GM06990 (cell line): ENCODE measurements around the gene NTRK3.
"Not testable (repeated sequence)": the region's sequence is repeated elsewhere in the genome, so short reads cannot be mapped to it uniquely, and the experiment has no call there.

Experiments
- DNase-seq: peaks from one replicate; pipeline ENCODE4 v3.0.0-alpha.2; 2011; ENCODE audit not compliant: insufficient read length; ENCODE audit errors: extremely low read depth
- H3K27me3 ChIP-seq: replicated peaks from 2 replicates; pipeline ENCODE4 v1.6.0; 2011; ENCODE audit warnings: low read length; ENCODE audit not compliant: control insufficient read depth, insufficient read depth
- H3K36me3 ChIP-seq: 2 replicates; pipeline ENCODE4 v1.5.1; 2011; ENCODE audit warnings: low read length; ENCODE audit not compliant: control insufficient read depth, insufficient read depth
- H3K4me3 ChIP-seq: replicated peaks from 2 replicates; pipeline ENCODE4 v1.5.1; 2011; ENCODE audit warnings: low read depth, mild to moderate bottlenecking, control low read depth, low read length
- TF ChIP-seq, protein P1 (sequence below): IDR thresholded peaks from 2 replicates; pipeline ENCODE4 v1.5.1; 2011; ENCODE audit warnings: low read length, control low read depth, mild to moderate bottlenecking, inconsistent platforms; ENCODE audit not compliant: insufficient read depth, poor library complexity, severe bottlenecking

NTRK3 gene

DNA sequence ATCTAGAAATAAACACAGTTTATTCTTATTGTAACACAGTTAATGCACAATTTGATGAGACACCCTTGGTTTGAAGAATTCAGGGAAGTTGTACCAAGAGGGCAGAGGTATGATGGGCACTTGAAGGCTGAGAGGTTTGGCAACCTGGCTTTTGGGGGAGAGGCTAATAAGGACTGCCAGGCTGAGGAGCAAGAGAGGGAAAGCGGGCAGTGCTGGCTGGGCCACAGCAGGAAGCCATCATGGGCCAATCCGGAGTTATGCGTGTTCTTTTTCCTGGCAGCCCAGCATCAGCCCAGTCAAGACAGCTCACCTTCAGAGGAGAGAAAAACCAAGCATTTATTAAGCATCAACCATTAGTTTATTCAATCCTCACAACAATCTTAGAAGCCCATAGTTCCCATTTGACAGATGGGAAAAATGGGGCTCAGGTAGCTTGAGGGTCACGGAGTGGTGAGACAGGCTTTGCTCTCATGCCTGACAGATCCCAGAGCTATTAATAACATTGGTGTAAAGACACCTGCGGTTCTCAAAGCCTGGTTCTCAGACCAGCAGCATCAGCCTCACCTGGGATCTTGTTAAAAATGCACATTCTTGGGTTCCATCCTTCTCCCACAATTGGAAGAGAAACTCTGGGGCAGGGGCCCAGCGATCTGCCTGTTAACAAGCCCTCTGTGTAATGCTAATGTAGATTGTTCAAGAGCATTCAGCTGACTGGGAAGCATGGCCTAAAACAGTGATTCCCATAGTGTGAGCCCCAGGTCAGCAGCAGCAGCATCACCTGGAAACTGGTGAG lies 183.7 kb downstream of the NTRK3 start:
- TF ChIP-seq, protein P1, sequence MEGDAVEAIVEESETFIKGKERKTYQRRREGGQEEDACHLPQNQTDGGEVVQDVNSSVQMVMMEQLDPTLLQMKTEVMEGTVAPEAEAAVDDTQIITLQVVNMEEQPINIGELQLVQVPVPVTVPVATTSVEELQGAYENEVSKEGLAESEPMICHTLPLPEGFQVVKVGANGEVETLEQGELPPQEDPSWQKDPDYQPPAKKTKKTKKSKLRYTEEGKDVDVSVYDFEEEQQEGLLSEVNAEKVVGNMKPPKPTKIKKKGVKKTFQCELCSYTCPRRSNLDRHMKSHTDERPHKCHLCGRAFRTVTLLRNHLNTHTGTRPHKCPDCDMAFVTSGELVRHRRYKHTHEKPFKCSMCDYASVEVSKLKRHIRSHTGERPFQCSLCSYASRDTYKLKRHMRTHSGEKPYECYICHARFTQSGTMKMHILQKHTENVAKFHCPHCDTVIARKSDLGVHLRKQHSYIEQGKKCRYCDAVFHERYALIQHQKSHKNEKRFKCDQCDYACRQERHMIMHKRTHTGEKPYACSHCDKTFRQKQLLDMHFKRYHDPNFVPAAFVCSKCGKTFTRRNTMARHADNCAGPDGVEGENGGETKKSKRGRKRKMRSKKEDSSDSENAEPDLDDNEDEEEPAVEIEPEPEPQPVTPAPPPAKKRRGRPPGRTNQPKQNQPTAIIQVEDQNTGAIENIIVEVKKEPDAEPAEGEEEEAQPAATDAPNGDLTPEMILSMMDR = no peak
- DNase-seq = no peak
- Histone ChIP-seq H3K36me3 (no peaks in the 10 kb centered on the region), H3K27me3 (no peaks in the 10 kb centered on the region), H3K4me3 (no peak overlapping the region)

- H3K27me3 ChIP-seq, H3K36me3 ChIP-seq, DNase-seq, H3K4me3 ChIP-seq: not testable (repeated sequence)
Measured at GRCh38 chr15:88072133-88072532, 184.4 kb downstream of the NTRK3 start.

GRCh38 chr15:88071141-88071540 lies 185.4 kb downstream of the NTRK3 start:
- TF ChIP-seq, protein P1 = no peak

GRCh38 chr15:88069561-88069960 lies 187.0 kb downstream of the NTRK3 start:
- TF ChIP-seq, protein P1 = no peak
- no peak overlapping the region for H3K4me3 ChIP-seq

More at GRCh38 chr15:88071141-88071540, 185.4 kb downstream of the NTRK3 start:
- no peak overlapping the region for H3K4me3 ChIP-seq
- DNase-seq = no peak
- H3K36me3 ChIP-seq = no peaks in the 10 kb centered on the region
- no peaks in the 10 kb centered on the region for H3K27me3 ChIP-seq

GRCh38 chr15:88067331-88067685 lies 189.2 kb downstream of the NTRK3 start:
- H3K4me3 ChIP-seq = no peak overlapping the region
- H3K27me3 ChIP-seq = no peaks in the 10 kb centered on the region
- DNase-seq = no peak
- H3K36me3 ChIP-seq = no peaks in the 10 kb centered on the region
- TF ChIP-seq, protein P1 = no peak

More at GRCh38 chr15:88069561-88069960, 187.0 kb downstream of the NTRK3 start:
- DNase-seq = no peak
- Histone ChIP-seq H3K36me3 (no peaks in the 10 kb centered on the region), H3K27me3 (no peaks in the 10 kb centered on the region)

- no peak for DNase-seq
- Histone ChIP-seq H3K4me3 (no peak overlapping the region), H3K27me3 (no peaks in the 10 kb centered on the region), H3K36me3 (no peaks in the 10 kb centered on the region)
- TF ChIP-seq, protein P1 = no peak
Measured at GRCh38 chr15:88066636-88067330, 189.8 kb downstream of the NTRK3 start.
